ENCODE results near the gene DNAI1.
"Not testable (repeated sequence)": the region's sequence is repeated elsewhere in the genome, so short reads cannot be mapped to it uniquely, and the experiment has no call there.

DNAI1 gene

DNA sequence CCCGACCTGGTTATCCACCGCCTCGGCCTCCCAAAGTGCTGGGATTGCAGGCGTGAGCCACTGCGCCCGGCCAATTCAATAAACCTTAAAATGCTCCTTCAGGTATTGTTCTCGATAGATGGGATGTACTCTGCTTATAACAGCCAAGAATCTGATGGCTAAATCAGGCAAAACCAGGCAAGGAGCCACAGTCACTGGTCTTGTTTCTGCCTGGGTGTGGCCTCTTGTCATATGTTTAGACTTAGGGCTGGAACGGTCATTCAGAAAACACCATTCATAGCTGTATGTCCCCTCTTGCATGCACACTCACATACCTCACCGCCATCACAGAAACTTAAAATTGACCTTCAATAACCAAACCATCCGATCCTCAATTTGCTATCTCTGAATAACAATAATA lies 8.0 kb upstream of the DNAI1 start:
- DNase-seq (ENCODE audit: low read depth, low spot score) = no peak

- DNase-seq (ENCODE audit: low read depth, low spot score) = no peak
Observed at GRCh38 chr9:34451135-34451534, 7.5 kb upstream of the DNAI1 start.

- no peak for DNase-seq (ENCODE audit: low read depth, low spot score)
Observed at GRCh38 chr9:34451545-34451944, 7.1 kb upstream of the DNAI1 start.

GRCh38 chr9:34452568-34452967 lies 6.0 kb upstream of the DNAI1 start:
- no peak for DNase-seq (ENCODE audit: low read depth, low spot score)

GRCh38 chr9:34454571-34455065 lies 4.0 kb upstream of the DNAI1 start:
- no peak for DNase-seq (ENCODE audit: low read depth, low spot score)

GRCh38 chr9:34456151-34456550 lies 2.5 kb upstream of the DNAI1 start:
- DNase-seq (ENCODE audit: low read depth, low spot score) = no peak

- no peak for DNase-seq (ENCODE audit: low read depth, low spot score)
Observed at GRCh38 chr9:34456746-34457145, 1.9 kb upstream of the DNAI1 start.

- no peak for DNase-seq (ENCODE audit: low read depth, low spot score)
Observed at GRCh38 chr9:34457266-34458012, 1.2 kb upstream of the DNAI1 start.

DNA sequence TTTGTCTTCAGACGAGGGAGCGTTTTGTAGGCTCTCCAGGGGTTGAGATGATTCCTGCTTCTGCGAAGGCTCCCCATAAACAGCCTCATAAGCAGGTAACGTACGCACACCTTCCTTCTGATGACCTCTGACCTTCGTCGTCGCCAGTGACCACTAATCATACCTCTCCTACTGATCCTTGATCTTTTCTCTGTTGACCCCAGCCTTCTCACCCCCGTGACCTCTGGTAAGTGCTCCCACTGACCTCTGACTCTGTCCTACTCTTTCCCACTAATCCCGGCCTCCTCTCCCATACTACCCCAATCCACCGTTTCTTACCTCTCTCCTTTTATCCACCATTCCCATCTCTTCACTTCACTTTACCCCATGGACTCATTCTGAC lies 345 bp downstream of the DNAI1 start:
- no peak for DNase-seq (ENCODE audit: low read depth, low spot score)

GRCh38 chr9:34459356-34459755 lies 751 bp downstream of the DNAI1 start:
- DNase-seq (ENCODE audit: low read depth, low spot score) = no peak

DNA sequence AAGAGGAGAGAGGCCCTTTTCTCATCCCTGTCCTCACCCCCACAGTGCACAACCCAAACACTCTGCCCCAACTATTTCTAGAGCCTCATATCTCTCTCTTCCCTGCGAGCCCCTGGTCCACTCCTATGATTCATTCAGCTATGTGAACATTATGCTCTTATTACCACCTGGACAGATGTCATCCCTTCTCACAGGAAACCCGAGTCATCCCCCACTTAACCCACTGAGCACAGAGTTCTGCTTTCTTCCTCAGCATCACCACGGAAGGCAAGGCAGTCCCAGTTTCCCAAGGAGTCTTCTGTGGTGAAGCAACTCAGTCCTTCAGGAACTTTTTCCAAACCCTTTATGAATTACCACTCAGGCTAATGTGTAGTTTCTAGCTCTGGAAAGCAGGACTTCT lies 1.3 kb downstream of the DNAI1 start:
- DNase-seq (ENCODE audit: low read depth, low spot score) = no peak

- no peak for DNase-seq (ENCODE audit: low read depth, low spot score)
Observed at GRCh38 chr9:34463098-34463900, 4.7 kb downstream of the DNAI1 start.

GRCh38 chr9:34463901-34464232 lies 5.3 kb downstream of the DNAI1 start:
- no peak for DNase-seq (ENCODE audit: low read depth, low spot score)

DNA sequence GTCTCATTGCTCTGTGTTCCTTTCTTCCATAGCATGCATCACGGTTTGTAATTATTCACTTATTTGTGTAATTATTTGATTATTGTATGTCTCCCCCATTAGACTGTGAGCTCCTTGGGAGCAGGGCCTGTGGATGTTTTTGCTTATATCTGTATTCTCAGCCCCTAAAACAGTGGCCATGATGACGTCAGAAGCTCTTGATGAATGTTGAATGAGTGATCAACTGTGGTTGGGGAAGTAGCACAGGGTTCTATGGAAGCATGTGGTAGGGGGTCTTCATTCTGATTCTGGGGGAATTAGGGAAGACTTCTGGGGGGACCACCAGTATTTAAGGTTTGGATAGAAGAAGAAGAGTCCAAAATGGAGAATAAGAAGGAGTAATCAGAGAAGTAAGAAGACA lies 6.0 kb downstream of the DNAI1 start:
- no peak for DNase-seq (ENCODE audit: low read depth, low spot score)

- DNase-seq (ENCODE audit: low read depth, low spot score) = no peak
Observed at GRCh38 chr9:34465468-34465867, 6.9 kb downstream of the DNAI1 start.

DNA sequence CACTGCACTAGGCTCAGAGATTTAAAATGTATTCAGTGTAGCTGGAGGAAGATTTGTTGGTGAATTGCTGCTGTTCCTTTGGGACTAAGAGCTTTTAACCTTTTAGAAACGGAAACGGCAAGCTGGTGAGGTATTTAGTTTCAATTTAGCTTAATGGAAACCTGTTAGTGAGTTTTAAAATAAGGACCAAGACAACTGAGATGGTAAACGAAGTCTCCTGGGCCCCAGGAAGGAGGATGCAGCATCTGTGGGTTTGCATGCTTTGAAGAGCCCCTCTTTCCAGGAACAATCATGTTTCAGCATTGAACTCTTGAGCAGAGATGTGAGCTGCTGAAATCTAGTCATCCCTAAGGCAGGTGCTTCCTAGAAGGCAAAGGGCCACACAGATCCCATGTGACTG lies 16.5 kb downstream of the DNAI1 start:
- no peak for DNase-seq (ENCODE audit: low read depth, low spot score)

GRCh38 chr9:34477541-34477940 lies 18.9 kb downstream of the DNAI1 start:
- DNase-seq (ENCODE audit: low read depth, low spot score) = no peak

DNA sequence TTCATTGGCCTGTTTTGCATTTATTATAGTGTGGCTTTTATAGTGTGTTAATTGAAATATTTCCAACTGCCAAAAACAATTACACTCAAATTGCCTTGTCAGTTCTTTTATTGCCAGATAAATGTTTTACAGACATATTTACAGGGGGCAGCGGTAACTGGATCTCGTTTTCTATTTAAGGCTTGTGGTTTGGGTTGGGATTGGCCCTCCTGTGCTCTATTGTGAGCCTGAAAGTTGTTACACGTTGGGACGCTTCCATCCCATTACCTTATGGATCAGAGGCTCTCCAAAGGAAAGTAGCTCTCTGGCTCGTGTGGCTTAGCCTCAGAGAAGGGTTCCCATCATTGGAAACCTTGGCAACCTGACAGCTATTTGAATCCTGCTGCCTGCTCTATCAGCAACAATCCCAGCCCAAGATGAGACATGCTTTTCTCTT lies 20.8 kb downstream of the DNAI1 start:
- no peak for DNase-seq (ENCODE audit: low read depth, low spot score)

- DNase-seq (ENCODE audit: low read depth, low spot score) = not testable (repeated sequence)
Observed at GRCh38 chr9:34481620-34482019, 23.0 kb downstream of the DNAI1 start.

DNA sequence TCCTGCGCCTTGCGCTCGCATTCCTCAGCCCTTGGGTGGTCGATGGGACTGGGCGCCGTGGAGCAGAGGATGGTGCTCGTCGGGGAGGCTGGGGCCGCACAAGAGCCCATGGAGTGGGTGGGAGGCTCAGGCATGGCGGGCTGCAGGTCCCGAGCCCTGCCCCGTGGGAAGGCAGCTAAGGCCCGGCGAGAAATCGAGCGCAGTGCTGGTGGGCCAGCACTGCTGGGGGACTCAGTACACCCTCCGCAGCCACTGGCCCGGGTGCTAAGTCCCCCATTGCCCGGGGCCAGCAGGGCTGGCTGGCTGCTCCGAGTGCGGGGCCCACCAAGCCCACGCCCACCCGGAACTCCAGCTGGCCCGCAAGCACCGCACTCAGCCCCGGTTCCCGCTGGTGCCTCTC lies 24.1 kb downstream of the DNAI1 start:
- DNase-seq (ENCODE audit: low read depth, low spot score) = not testable (repeated sequence)

DNA sequence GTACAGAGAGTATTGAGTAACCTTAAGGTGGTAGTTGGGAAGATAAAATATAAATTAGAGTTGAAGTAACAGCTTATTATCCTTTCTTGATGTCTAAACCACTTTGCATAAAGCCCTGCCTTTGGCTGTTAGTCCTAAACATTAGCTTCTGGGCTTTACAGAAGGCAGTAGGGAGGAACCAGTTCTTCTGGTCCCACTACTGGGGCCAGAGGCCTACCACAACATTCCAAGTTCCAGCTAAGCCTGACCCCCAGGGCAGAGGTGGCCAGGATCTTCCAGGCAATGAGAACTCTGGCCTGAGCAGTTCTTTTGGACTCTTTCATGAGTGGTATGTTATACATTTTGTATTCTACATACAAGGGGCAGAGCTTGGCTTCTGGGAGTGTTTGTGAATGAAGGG lies 26.1 kb downstream of the DNAI1 start:
- no peak for DNase-seq (ENCODE audit: low read depth, low spot score)

DNA sequence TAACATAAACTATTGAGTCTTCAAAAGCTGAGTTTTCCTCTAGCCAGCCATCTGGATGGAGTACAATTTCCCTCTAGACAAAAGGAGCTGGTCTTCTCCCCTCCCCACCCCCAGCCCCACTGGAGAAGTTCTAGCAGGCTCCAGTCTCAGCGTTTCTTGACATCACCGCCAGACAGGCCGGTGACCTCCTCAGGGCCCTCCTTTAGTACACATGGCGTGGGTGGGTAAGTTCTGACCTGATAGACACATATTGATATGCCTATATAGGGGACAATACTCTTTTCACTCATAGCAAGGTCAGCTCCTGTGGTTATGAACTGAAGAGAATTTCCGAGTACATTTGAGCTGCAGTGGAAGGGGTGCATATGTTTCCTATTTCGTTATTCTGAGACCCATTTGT lies 27.2 kb downstream of the DNAI1 start:
- DNase-seq (ENCODE audit: low read depth, low spot score) = no peak

GRCh38 chr9:34486572-34486971 lies 28.0 kb downstream of the DNAI1 start:
- no peak for DNase-seq (ENCODE audit: low read depth, low spot score)
